Prostate gland (tissue), 2 donors: Measurements from ENCODE around the gene RAB8B.

Experiments used
- CTCF ChIP-seq, 4 experiments: fragments of 200-600 bp in 2 of 4; fragments of 450-650 bp in 2 of 4; sonication (generic) in 2 of 4; IDR thresholded peaks; 1 replicate in 3 of 4; 2 replicates in 1 of 4; pipeline ENCODE4 v1.5.1; 2016 to 2019; ENCODE audit warnings: antibody characterized with exemption in 4 of 4, mild to moderate bottlenecking in 2 of 4, moderate library complexity in 2 of 4
- POLR2A ChIP-seq: fragments of 450-650 bp; IDR thresholded peaks from one replicate; pipeline ENCODE4 v1.6.1; 2016; ENCODE audit warnings: antibody characterized with exemption, mild to moderate bottlenecking

- TF ChIP-seq CTCF (IDR thresholded peaks at IDR 0.05) (no peak), POLR2A (no peak)
These were observed 103.4 kb downstream of the RAB8B start for GRCh38 chr15:63292771-63293170.
